Activated CD4-positive, alpha-beta T cell treated with anti-CD3 and anti-CD28 coated beads, Interleukin-2, amount 50 U/mL, for 1 hour (primary cell): ENCODE data around the gene ERC2.

ENCODE experiments used
- DNase-seq: peaks from one replicate; pipeline ENCODE4 v3.0.0-alpha.2; 2020

The ERC2 gene

DNA sequence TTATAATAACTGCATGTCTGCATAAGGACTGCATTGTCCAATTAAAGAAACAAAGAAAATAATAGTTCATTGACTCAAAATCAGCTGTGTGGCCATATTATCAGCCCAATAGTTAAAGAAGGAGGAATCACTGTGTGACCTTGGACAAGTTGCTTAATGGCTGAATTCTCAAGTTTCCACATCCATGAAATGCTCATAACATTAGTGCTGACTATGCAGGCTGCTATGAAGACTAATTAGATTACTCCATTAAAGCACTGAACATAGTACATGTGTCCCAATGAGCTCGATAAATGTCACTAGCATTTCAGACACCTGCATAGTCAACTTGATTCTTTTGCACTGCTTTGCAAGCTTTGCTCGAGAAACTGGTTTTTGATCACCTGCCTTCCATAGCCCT, 870.0 kb downstream of the ERC2 start:
- no peak for DNase-seq

DNA sequence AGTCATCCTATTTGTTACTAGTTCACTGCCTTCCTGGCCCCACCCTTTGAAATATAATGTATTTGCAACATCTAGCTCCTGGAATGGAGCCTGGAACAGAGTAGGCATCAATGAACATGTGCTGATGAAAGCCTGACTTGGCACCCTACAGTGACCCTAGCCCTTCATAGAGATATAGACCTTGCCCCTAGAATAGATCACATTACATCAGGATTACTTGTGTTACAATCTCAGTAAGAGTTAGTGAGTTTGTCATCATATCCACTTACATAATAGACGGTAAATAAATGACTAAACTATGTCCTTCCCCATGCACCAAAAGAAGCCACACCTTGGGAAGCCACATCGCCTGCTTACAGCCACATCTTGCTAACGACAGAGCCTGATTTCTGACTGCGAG, 870.6 kb downstream of the ERC2 start:
- no peak for DNase-seq

DNA sequence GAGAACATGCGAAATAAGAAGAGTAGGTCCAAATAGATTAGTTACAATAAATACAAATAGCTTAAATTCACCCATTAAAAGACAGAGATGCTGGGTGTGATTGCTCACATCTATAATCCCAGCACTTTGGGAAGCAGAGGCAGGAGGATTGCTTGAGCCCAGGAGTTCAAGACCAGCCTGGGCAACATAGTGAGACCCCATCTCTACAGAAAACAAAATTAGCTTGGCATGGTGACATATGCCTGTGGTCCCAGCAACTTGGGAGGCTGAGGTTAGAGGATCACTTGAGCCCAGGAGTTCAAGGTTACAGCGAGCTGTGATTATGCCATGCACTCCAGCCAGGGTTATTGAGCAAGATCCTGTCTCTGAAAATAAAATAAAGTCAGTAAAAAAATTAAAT, 872.1 kb downstream of the ERC2 start:
- DNase-seq = no peak

DNA sequence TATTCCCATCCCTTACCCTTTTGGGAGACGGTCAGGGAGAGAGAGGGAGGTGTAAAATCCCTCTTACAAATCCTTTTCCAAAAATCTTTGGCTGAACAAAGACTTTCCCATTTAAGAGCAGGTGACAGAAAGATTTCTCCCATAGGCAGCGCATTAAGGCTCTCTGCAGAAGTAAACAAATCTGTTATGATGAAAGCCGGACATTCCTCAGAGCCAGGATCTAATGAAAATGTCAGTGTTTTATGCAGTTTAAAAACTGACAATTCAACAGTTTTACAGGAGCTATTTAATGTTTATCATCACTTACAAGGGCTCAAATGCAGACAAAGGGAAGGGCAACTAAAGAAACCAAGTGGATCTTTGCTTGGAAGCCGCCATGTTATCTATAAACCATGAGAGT, 872.8 kb downstream of the ERC2 start:
- no peak for DNase-seq

DNA sequence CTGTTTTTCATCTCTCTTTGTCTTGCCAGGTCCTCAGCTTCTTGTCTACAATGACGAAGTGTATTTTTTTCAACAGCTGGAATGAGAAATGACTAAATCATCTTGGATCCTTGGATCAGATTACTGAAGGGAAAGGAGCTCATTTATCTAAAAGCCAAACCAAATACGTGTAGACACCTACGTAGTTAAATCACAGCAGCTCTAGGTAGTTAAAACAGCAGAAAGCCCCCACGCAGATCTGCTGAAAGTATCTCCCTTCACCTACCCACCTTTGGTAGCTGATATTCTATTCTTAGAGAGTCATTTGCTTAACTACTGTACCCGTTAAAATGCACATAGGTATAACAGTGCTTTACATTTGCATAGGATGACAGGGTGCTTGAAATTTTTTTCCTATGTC, 875.7 kb downstream of the ERC2 start:
- DNase-seq = no peak

DNA sequence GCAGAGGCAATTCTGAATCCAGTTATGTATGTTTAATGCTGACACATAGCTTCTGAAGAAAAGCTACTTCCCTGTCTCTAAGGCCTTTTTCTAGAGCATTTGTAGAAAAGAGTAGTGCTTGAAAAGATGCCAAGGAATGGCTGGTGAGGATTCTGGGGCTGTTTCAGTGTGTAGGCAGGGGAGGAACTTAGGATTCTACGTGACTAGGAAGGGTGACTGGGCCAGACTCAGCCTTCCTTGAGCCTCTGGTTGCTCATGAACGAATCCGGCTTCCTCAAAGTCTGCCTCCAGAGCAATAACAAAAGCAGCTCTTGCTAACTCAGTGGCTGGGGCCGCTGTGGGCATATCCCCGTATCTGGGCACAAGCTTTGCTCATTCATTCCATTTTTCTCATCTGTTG, 876.4 kb downstream of the ERC2 start:
- DNase-seq = no peak

DNA sequence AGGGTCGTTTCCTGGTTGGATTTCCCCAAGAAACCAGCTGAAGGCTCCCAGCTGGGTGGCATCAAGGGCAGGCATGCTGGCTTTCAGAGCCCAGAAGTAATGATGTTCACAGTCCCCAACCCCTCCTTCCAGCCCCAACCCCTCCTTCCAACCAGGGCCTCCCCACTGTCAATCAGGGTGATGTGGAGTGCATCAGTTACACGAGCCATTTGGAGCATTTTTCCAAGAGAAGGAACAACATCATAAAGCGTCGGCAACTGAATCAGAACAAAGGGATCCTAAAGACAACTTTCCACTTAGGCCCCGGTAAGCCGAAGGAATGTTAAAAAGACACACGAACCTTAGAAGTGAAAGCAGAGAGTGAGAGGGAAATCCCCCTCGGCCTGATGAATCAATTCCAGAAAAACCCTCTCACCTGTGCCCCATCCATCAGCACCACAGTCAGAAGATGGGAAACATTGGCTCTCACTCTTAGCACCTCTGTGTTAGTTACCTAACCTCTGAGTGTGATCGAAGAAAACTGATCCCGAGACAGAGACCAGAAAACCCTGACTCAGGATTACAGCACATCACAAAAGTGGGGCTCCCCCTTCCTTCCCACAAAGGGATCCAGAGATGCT, 880.0 kb downstream of the ERC2 start:
- no peak for DNase-seq

DNA sequence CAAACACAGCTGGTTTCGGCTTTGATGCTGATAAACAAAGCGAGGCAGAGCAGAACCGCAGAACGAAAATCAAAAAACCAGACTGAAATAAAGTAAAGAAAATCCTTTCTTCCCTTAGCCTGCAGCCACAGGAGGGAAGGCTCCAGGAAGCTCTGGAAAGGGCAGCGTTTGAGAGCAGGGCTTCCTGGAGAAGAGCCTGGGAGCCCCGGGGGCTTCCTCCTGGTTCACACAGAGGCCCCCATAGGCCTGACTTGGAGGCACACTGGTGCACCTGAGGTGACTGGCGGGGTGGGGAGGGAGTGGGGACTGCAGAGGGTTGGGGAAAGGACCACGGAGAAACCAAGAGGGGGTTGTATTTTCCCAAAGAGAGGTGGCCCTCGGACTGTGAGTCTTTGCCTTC, 882.4 kb downstream of the ERC2 start:
- DNase-seq = no peak

DNA sequence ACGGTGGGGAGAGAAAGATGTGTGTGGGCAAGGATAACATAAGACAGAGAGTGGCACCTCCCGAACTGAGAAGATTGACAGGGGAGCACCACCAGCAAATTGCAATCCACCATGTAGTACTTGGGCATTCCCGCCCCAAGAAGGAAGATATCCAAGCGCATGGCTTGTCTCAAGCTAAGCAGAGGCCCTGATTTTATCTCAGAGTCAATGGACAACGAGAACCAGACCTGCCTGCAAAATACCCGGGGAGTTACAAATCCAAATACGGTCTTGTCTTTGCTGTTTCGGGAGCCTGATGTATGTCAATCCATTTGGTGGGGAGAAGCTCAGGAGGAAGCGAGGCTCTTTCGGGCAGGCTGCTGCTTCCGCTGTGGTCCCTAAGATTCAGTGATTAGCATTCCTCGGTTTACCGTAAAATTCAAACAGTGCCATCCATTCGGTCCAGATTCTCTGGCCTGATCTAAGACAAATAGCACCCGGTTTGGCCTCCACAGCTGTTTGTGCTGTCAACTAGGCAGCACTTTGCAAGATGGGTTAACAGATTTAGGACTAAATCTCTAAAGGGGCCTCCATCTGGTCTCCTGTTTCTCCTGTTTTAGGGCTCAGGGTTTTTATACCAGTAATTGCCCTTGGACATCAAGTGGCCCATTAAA, 883.4 kb downstream of the ERC2 start:
- DNase-seq = no peak

DNA sequence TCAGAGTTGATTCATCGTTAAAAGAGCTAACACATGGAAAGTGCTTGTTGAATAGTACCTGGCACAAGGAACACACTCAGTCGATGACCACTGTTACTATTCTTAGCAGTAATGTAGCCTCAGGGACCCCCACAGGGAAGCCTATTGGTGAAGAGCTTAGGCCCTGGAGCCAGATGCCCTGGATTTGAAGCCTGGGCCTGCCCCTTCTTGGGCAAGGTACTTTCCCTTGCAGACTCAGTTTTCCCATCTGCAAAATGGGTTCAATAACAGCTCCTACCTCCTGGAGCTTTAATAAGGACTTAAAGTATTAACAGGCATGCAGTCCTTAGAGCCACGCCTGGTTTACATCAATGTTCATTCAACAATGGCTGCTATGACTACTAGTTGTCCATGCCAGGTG, 884.2 kb downstream of the ERC2 start:
- DNase-seq = no peak

DNA sequence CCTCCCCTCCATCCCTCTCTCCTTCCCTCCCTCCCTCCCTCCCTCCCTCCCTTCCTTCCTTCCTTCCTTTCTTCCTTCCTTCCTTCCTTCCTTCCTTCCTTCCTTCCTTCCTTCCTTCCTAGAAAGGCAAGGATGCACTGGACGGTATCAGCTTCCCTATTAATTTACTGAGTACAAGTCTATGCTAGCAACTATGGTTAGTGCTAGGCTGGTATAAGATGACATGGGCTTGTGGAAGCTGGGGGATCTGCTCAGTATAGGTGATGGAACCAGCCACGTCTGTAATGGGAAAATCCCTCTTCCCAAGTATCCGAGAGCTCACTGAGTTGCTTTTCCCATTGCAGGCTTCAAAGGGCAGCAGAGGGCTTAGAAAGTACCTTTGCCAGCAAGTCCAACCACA, 884.8 kb downstream of the ERC2 start:
- DNase-seq = no peak

DNA sequence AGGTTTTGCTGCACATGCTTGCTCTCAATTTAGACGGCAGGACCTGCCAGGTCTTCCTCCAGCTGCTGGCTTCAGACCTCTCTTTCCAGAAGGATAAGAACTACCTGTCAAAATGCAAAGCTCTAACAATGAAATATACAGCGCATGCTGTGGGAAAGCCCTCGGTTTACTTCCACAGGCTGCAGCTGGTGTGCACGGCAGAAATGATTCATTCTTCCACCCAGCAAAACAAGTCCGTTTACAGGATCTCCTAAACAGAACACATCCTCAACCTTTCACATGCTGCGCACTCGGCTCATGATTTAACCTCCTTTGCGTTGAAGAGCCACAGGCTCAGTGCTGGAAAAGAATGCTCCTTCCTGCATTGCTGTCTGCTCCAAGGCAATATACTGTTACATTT, 888.8 kb downstream of the ERC2 start:
- no peak for DNase-seq

DNA sequence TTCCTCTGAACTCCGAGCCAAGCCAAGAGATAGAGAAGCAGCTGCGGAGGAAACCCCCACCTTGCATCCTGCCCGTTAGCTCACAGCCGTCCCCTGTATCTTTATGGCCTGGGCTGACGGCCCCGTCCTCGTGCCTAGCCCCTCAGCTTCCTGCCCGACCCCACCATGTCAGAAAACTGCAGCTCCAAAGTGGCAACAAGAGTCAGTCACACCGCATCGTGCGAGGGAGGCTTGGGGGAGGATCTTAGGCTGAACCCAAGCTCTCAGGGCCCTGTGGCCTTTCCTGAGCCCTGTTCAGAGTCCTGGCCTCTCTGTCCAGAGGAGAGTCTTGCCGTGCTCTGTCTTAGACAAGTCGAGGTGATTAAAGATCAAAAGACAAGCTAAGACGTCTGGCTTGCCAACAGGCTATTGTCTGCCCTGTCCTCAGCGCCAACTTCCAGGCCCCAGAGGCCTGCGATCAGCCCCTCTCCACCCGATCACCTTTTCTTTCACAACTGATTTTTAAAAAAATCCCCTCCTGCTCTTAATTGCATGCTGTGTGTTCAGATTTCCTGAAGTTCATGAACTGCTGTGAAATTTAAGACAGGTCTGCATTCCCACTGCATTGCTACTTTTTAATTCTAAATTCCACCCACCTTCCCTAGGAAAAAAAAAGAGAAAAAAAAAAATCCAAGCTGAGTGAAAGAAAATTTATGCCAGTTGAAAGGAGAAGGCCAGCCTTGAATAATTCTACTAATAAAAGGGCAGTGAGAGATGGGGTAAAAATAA, 891.5 kb downstream of the ERC2 start:
- DNase-seq = no peak

DNA sequence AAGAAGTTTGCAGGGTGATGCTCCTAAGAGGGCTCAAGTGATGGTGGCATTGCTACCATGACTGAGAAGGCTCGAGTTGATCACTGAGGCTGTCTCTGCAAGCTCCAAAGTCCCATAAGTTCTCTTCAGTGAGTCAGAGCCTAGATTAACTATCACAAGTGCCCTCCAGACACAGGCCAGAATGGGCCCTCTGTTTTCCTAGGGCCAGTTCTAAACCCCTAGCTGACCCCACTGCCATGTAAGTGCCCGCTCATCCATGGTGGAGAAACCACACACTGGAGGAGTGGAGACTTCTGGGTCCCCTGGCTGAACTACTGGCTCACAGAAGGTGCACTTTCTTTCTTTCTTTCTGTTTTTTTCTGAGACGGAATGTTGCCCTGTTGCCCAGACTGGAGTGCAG, 893.6 kb downstream of the ERC2 start:
- DNase-seq = no peak

DNA sequence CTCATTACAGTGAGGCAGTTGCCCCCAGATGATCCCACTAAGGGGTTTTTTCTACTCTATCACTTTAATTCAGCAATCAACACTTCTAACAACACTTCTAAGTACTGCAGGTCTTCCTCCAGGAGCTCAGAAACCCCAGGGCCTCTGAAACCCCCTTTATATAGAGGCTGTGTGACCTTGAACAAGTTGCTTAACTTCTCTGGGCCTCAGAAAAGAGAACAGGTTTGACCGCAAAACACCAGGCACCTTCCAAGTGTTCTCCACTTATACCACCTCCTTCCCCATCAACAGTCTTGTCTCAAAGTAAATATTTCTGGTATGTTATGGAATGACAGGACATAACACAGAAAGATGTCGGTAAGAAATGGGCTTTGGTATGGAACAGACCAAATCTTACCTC, 895.5 kb downstream of the ERC2 start:
- no peak for DNase-seq

DNA sequence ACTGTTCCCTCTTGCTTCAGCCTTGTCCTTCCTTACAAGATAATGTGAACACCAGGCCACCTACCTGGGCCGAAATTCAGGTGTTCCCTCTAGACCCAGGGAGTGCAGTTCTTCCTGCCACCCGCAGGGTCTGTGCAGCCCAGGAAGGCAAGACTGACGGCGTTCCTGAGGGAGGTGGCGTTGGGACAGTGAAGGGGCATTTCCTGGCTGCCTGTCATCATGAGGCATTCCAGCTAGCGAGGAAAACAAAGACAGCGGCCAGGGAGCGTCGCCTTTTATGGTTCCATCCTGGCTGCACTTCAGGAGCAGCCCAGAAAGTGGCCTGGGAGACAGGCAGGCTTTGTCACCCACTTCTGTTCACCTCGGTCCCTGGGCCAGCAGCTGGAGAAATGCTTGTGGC, 896.4 kb downstream of the ERC2 start:
- DNase-seq = no peak

DNA sequence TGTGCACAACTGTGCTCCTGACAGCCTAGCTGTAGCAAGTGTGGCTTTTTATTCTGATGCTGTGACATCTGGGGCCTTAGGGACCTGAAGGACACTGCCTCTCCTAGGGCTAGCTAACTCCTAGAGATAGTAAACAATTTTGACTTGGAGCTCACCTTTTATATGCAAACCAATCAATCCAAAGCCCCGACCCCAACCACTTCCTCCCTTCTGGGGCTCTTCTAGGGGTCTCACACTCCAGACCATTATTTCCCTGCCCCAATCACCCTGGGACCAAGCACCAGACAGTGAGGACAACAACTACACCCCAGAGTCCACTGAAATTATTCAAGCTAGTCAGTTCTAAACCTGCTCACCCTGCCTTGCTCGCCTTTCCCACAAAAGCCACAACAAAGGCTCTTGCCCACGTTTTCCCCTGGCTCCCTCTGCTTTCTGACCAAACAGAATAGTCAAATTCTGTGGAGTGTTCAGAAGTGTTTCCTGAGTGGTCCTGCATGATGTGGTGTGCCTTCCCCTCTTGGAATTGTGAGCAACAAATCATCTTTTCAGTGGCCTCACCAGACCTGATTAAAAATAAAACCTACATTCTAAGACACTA, 897.0 kb downstream of the ERC2 start:
- DNase-seq = no peak

DNA sequence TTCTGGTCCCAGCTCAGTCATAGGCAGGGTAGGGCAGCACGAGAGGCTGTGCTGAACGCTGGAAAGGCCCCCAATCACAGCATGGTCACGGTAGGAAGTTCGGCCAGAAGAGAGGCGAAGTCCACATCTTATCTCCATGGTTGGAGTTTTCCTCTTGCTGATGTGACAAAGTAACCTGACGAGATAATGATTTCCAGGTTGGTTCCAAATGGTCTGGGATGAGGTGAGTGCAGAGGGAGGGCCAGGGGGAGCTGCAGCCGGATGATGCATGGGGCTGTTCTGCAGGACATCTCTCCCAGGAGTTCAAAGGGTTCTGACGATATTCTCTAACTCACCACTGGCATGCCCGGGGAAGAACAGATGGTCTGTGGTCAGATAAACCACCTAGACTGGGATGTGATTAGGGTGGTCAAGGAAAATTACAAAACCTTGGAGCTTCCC, 898.0 kb downstream of the ERC2 start:
- DNase-seq = no peak

DNA sequence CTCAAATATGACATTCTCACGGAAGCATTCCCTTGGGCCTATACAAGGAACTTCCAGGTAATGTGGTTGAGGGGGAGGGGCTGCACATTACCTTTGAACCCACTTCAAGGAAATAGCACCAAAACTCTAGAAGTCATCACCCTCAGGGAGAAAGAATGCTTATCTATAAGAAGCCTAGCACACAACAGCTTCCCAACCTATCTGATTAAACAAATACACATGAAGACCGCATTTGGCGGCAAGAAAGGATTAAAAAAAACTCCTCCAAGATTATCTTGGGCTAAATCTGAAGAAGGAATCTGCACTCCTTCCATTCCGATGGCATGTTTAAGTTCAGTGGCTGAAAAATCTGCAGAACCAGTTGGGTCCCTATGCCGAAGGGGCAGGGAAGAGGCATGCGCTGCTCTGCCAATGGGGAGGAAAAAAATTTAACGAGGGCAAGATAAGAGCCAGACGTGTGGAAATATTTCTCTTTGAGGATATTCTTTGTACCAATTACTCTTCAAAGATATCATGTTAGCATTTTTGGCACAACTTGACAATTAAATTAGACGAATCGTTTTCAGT, 899.2 kb downstream of the ERC2 start:
- no peak for DNase-seq

DNA sequence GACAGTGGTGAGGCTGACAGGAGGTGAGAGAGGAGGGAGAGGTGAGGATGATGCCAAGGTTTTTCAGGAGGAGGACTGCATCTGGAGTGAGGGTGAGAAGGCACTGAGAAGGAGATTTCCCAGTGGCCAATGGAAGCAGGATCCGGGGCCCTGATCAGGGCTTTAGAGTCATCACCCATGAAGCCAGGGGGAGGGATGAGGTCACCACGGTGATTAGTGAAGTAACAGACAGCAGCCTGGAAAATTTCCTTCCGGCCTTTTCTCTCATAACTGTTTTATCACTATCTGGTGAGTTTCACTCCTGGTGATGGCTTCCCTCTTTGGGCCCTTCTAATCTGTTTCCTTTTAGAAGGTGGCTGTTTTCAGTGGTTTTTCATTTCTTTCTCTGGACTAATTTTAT, 900.7 kb downstream of the ERC2 start:
- DNase-seq = no peak

DNA sequence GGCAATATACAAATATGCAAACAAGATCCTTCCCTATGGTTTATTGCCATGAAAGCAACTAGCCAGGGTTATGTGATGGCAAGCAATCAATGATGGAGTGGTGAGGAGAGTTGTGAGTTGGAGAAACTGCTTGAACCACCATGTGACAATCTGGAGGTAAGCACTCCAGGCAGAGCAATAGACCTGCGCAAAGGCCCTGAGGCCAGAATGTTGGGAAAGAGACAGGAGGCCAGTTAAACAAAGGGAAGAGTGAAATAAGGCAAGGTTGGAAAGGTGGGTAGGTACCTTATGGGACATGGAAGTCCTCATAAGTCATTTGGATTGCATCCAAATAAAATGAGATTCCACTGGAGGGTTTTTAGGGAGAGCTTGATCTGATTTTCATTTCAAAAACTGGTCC, 901.1 kb downstream of the ERC2 start:
- DNase-seq = no peak

DNA sequence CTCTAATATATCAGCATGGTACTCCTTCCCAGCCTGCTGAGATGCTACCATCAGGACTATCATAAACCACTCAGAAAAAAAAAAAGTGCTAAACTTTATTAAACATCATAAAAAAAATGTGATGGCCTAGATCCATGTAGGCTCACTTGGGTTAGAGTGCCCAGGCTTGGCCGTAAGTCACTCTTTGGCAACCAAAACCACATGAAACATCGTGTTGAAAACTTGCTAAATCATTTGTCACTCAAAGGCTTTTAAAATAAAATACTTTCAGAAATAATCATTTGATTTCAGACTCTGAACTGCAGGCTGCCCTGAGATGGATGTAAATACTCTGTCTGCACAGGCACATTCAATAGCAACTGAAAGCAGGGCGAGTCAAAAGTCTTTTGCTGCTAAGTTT, 902.7 kb downstream of the ERC2 start:
- DNase-seq = no peak

DNA sequence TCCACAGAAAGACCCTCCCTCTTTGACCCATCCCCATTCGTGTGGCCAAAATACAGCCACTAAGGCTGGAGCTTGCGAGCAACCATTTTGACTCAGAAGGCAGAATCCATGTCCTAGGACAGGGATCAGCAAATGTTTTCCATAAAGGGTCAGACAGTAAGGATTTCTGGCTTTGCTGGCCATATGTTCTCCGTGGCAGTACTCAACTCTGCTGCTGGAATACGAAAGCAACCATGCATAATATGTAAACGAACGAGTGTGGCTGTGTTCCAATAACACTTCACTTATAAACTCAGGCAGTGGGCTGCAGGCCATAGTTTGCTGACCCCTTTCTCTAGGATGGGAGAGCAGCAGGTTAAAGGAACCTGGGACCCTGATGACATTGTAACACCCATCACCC, 903.5 kb downstream of the ERC2 start:
- DNase-seq = no peak

DNA sequence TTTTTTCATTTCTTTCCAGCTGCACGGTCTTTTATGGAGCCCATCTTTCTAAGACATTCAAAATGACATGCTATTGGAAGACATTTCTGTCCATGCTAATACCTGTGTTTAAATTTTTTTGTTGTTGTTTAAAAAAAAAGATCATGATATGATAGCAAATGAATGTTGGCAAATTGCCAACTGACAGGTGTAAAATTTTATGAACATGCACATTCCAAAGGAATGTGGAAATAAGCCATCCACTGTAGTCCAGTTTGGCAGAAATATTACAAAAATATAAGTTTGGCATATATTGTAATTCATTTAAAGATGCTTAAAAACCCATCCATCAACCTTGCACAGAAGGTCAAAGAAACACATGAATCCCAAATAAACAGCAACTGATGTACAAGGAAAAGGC, 905.6 kb downstream of the ERC2 start:
- no peak for DNase-seq
